Mesenchymal stem cell (in vitro differentiated cells and primary cell): ENCODE data around the gene MYOCOS.

Source experiments
- DNase-seq: peaks from one replicate; pipeline ENCODE4 v3.0.0-alpha.2; 2013
- H2AFZ ChIP-seq: one replicate; pipeline ENCODE4 v1.6.1; 2013; ENCODE audit warnings: low read depth, mild to moderate bottlenecking, control low read depth, inconsistent platforms, low read length, moderate library complexity
- H2AK5ac ChIP-seq: 2 replicates; pipeline ENCODE4 v1.6.1; 2013; ENCODE audit warnings: low read length, moderate library complexity, mild to moderate bottlenecking, inconsistent platforms; ENCODE audit not compliant: severe bottlenecking
- H2BK120ac ChIP-seq: one replicate; pipeline ENCODE4 v1.6.1; 2013; ENCODE audit warnings: low read depth, mild to moderate bottlenecking, inconsistent platforms, low read length, moderate library complexity
- H2BK12ac ChIP-seq, 2 experiments: one replicate each; pipeline ENCODE4 v1.6.1; 2013; ENCODE audit warnings: inconsistent platforms in 2 of 2, low read length in 2 of 2, mild to moderate bottlenecking in 2 of 2, moderate library complexity in 2 of 2, control low read depth in 1 of 2
- H2BK15ac ChIP-seq: one replicate; pipeline ENCODE4 v1.6.1; 2013; ENCODE audit warnings: mild to moderate bottlenecking, low read depth, inconsistent platforms; ENCODE audit not compliant: poor library complexity, severe bottlenecking
- H2BK5ac ChIP-seq: 2 replicates; pipeline ENCODE4 v1.6.1; 2013; ENCODE audit warnings: low read depth, mild to moderate bottlenecking, low read length, control low read depth, inconsistent platforms; ENCODE audit not compliant: poor library complexity, severe bottlenecking
- H3K14ac ChIP-seq, 2 experiments: one replicate each; pipeline ENCODE4 v1.6.1; 2013; ENCODE audit warnings: inconsistent platforms in 2 of 2, low read length in 2 of 2, control low read depth in 1 of 2, mild to moderate bottlenecking in 1 of 2, moderate library complexity in 1 of 2
- H3K18ac ChIP-seq, 2 experiments: one replicate each; pipeline ENCODE4 v1.6.1; 2013; ENCODE audit warnings: inconsistent platforms in 2 of 2, low read length in 2 of 2, control low read depth in 1 of 2, low read depth in 1 of 2, mild to moderate bottlenecking in 1 of 2
- H3K23ac ChIP-seq, 2 experiments: one replicate each; pipeline ENCODE4 v1.6.1; 2013; ENCODE audit warnings: inconsistent platforms in 2 of 2, low read length in 2 of 2, mild to moderate bottlenecking in 2 of 2, moderate library complexity in 2 of 2, control low read depth in 1 of 2
- H3K27ac ChIP-seq: 2 replicates; pipeline ENCODE4 v1.5.1; 2013; ENCODE audit warnings: mild to moderate bottlenecking, moderate library complexity, low read length, control low read depth, inconsistent platforms; ENCODE audit not compliant: poor library complexity, severe bottlenecking
- H3K27me3 ChIP-seq, 2 experiments: 2 replicates each; pipeline versions ENCODE4 v1.6.1 to v1.7.0; 2013; ENCODE audit warnings: low read length in 2 of 2, mild to moderate bottlenecking in 2 of 2, moderate library complexity in 2 of 2, control low read depth in 1 of 2, inconsistent platforms in 1 of 2; ENCODE audit not compliant: control insufficient read depth in 1 of 2, insufficient read depth in 1 of 2
- H3K36me3 ChIP-seq, 2 experiments: 2 replicates each; pipeline versions ENCODE4 v1.6.1 to v1.7.0; 2013; ENCODE audit warnings: low read length in 2 of 2, control low read depth in 1 of 2, inconsistent platforms in 1 of 2, low read depth in 1 of 2, mild to moderate bottlenecking in 1 of 2; ENCODE audit not compliant: insufficient read depth in 2 of 2, control insufficient read depth in 1 of 2
- H3K4ac ChIP-seq, 2 experiments: one replicate each; pipeline ENCODE4 v1.6.1; 2013; ENCODE audit warnings: inconsistent platforms in 2 of 2, low read length in 2 of 2, mild to moderate bottlenecking in 2 of 2, moderate library complexity in 2 of 2, control low read depth in 1 of 2, low read depth in 1 of 2
- H3K4me1 ChIP-seq: 2 replicates; pipeline ENCODE4 v1.6.1; 2013; ENCODE audit warnings: low read depth, low read length, control low read depth; ENCODE audit not compliant: control insufficient read depth, insufficient read depth
- H3K4me2 ChIP-seq: 2 replicates; pipeline ENCODE4 v1.6.1; 2013; ENCODE audit warnings: low read length, mild to moderate bottlenecking, inconsistent platforms; ENCODE audit not compliant: poor library complexity, severe bottlenecking
- H3K4me3 ChIP-seq, 2 experiments: 2 replicates each; pipeline versions ENCODE4 v1.5.1 to v1.7.0; 2013; ENCODE audit warnings: low read length in 2 of 2, mild to moderate bottlenecking in 2 of 2, control low read depth in 1 of 2, low read depth in 1 of 2; ENCODE audit not compliant: insufficient read depth in 1 of 2
- H3K79me1 ChIP-seq: replicated peaks from 2 replicates; pipeline ENCODE4 v1.6.1; 2013; ENCODE audit warnings: mild to moderate bottlenecking, control low read depth, low read length, inconsistent platforms; ENCODE audit not compliant: poor library complexity, severe bottlenecking
- H3K9ac ChIP-seq: 2 replicates; pipeline ENCODE4 v1.7.0; 2013; ENCODE audit warnings: mild to moderate bottlenecking, low read length, moderate library complexity
- H3K9me3 ChIP-seq: 2 replicates; pipeline ENCODE4 v1.7.0; 2013; ENCODE audit warnings: mild to moderate bottlenecking, low read length; ENCODE audit not compliant: control insufficient read depth
- H4K8ac ChIP-seq: one replicate; pipeline ENCODE4 v1.6.1; 2013; ENCODE audit warnings: inconsistent platforms, mild to moderate bottlenecking, low read length, moderate library complexity
- H4K91ac ChIP-seq: one replicate; pipeline ENCODE4 v1.6.1; 2013; ENCODE audit warnings: mild to moderate bottlenecking, low read length, inconsistent platforms
- WGBS: methylation state at CpG from one replicate; pipeline ENCODE4 v1.1.7; 2013; ENCODE audit warnings: mixed read lengths; 5-methylcytosine and 5-hydroxymethylcytosine counted together

MYOCOS gene

GRCh38 chr1:171582589-171582988 lies 39.5 kb upstream of the MYOCOS start:
- Histone ChIP-seq H3K23ac (no peak overlapping the region), H3K4me3 (no peak overlapping the region)
- DNase-seq = no peak

GRCh38 chr1:171583591-171584201 lies 38.3 kb upstream of the MYOCOS start:
- no peaks in the 10 kb centered on the region for H3K9me3 ChIP-seq
- no peak overlapping the region for H3K4ac ChIP-seq
- no peak overlapping the region for H3K4me2 ChIP-seq
- 92% methylated on average over 1 of the region's 1 CpG for WGBS
- no peak overlapping the region for H2BK12ac ChIP-seq
- no peak overlapping the region for H2BK120ac ChIP-seq
- no peak overlapping the region for H3K14ac ChIP-seq
- H4K8ac ChIP-seq = no peak overlapping the region
- H3K27ac ChIP-seq = no peak overlapping the region
- no peak overlapping the region for H3K9ac ChIP-seq
- H3K18ac ChIP-seq = no peak overlapping the region
- no peak overlapping the region for H2BK5ac ChIP-seq
- no peak overlapping the region for H2BK15ac ChIP-seq
- H3K4me1 ChIP-seq = no peaks in the 10 kb centered on the region
- H4K91ac ChIP-seq = no peak overlapping the region
- peaks cover 21% of the 10 kb centered on the region for H3K79me1 ChIP-seq
- no peak overlapping the region for H2AFZ ChIP-seq
- no peak for DNase-seq
- H3K36me3 ChIP-seq = peaks cover 19 to 94% of the 10 kb centered on the region in 2 experiments
- H3K4me3 ChIP-seq = no peak overlapping the region
- H2AK5ac ChIP-seq = no peak overlapping the region
- H3K27me3 ChIP-seq = no peaks in the 10 kb centered on the region
- no peak overlapping the region for H3K23ac ChIP-seq

More at GRCh38 chr1:171582589-171582988, 39.5 kb upstream of the MYOCOS start:
- Histone ChIP-seq H2BK15ac (no peak overlapping the region), H2BK120ac (no peak overlapping the region), H4K8ac (no peak overlapping the region), H3K27me3 (no peaks in the 10 kb centered on the region), H3K4ac (no peak overlapping the region), H3K4me2 (no peak overlapping the region), H3K79me1 (peaks cover 27% of the 10 kb centered on the region), H3K18ac (no peak overlapping the region), H2BK12ac (no peak overlapping the region), H2BK5ac (no peak overlapping the region), H3K4me1 (no peaks in the 10 kb centered on the region), H3K27ac (no peak overlapping the region), H2AFZ (no peak overlapping the region), H3K9ac (no peak overlapping the region), H4K91ac (no peak overlapping the region), H2AK5ac (no peak overlapping the region), H3K36me3 (peaks cover 29 to 93% of the 10 kb centered on the region in 2 experiments), H3K14ac (no peak overlapping the region), H3K9me3 (no peaks in the 10 kb centered on the region)
- no CpG with 5 or more reads among the region's 2 CpGs for WGBS

- H4K91ac ChIP-seq = no peak overlapping the region
- H3K27me3 ChIP-seq = no peaks in the 10 kb centered on the region
- no peak overlapping the region for H2BK120ac ChIP-seq
- DNase-seq = no peak
- H2BK5ac ChIP-seq = no peak overlapping the region
- peaks cover 18% of the 10 kb centered on the region for H3K79me1 ChIP-seq
- H2BK15ac ChIP-seq = no peak overlapping the region
- no peak overlapping the region for H3K4ac ChIP-seq
- H3K9me3 ChIP-seq = no peaks in the 10 kb centered on the region
- H3K23ac ChIP-seq = no peak overlapping the region
- no peak overlapping the region for H4K8ac ChIP-seq
- no peak overlapping the region for H3K9ac ChIP-seq
- H3K18ac ChIP-seq = no peak overlapping the region
- no peak overlapping the region for H3K27ac ChIP-seq
- no peak overlapping the region for H3K14ac ChIP-seq
- H2BK12ac ChIP-seq = no peak overlapping the region
- no peak overlapping the region for H3K4me3 ChIP-seq
- peaks cover 20 to 91% of the 10 kb centered on the region in 2 experiments for H3K36me3 ChIP-seq
- WGBS = 96% methylated on average over 3 of the region's 9 CpGs
- no peak overlapping the region for H2AFZ ChIP-seq
- H2AK5ac ChIP-seq = no peak overlapping the region
- H3K4me2 ChIP-seq = no peak overlapping the region
- H3K4me1 ChIP-seq = peaks cover 3% of the 10 kb centered on the region
Observed at GRCh38 chr1:171585715-171586114, 36.3 kb upstream of the MYOCOS start.

GRCh38 chr1:171588230-171588629 lies 33.8 kb upstream of the MYOCOS start:
- no peak overlapping the region for H3K18ac ChIP-seq
- H3K23ac ChIP-seq = no peak overlapping the region
- H3K9me3 ChIP-seq = no peaks in the 10 kb centered on the region
- peaks cover 22% of the 10 kb centered on the region for H3K79me1 ChIP-seq
- no peak overlapping the region for H4K91ac ChIP-seq
- no peak overlapping the region for H2BK12ac ChIP-seq
- peaks cover 22 to 91% of the 10 kb centered on the region in 2 experiments for H3K36me3 ChIP-seq
- H3K4ac ChIP-seq = no peak overlapping the region
- no peak overlapping the region for H2BK5ac ChIP-seq
- no peaks in the 10 kb centered on the region for H3K27me3 ChIP-seq
- no peak for DNase-seq
- peaks cover 3% of the 10 kb centered on the region for H3K4me1 ChIP-seq
- H3K4me3 ChIP-seq = no peak overlapping the region
- H2AK5ac ChIP-seq = no peak overlapping the region
- H3K4me2 ChIP-seq = no peak overlapping the region
- H2BK120ac ChIP-seq = no peak overlapping the region
- H3K14ac ChIP-seq = no peak overlapping the region
- H2AFZ ChIP-seq = no peak overlapping the region
- WGBS = 100% methylated on average over 2 of the region's 2 CpGs
- no peak overlapping the region for H4K8ac ChIP-seq
- no peak overlapping the region for H3K27ac ChIP-seq
- no peak overlapping the region for H3K9ac ChIP-seq
- no peak overlapping the region for H2BK15ac ChIP-seq
